Lower leg skin (tissue), 4 donors: Measurements from ENCODE around the gene TBC1D9. TPM values are rescaled to one million over a fixed set of nuclear protein-coding genes. Genes with fewer than 3 reads are reported as not detected.

ENCODE experiments used
- DNase-seq, 2 donors: peaks; one replicate each; pipeline ENCODE4 v3.0.0-alpha.2; 2019; ENCODE audit warnings: low spot score in 2 of 2
- H3K4me3 ChIP-seq: fragments of 200-600 bp; sonication (generic); 2 replicates; pipeline ENCODE4 v1.5.1; 2017; ENCODE audit warnings: mild to moderate bottlenecking, low read depth; ENCODE audit not compliant: poor library complexity, severe bottlenecking
- POLR2A ChIP-seq, 2 donors: fragments of 450-650 bp; IDR thresholded peaks; one replicate each; pipeline ENCODE4 v1.6.1; 2016 to 2017; ENCODE audit warnings: antibody characterized with exemption in 2 of 2, mild to moderate bottlenecking in 1 of 2, moderate library complexity in 1 of 2
- WGBS, 2 donors: methylation state at CpG; one replicate each; pipeline ENCODE4 v1.1.5; 2018; 5-methylcytosine and 5-hydroxymethylcytosine counted together
- intact Hi-C: fragments of 100-400 bp; cut with DNase I; formaldehyde crosslinking; loops from one replicate; pipeline ENCODE4 v1.15.0; 2023; ENCODE audit warnings: low total_unique reads
- total RNA-seq, 4 donors: library from RNA; depleted of rRNA; stranded (reverse); fragments of >200 nt; gene quantifications; one replicate each; pipeline ENCODE4 v1.1.0, GENCODE V29; 2016
- TF ChIP-seq, protein P1 (sequence below), 3 donors: fragments of 450-650 bp; IDR thresholded peaks; one replicate each; pipeline ENCODE4 v1.5.1; 2016; ENCODE audit warnings: antibody characterized with exemption in 3 of 3, mild to moderate bottlenecking in 3 of 3, moderate library complexity in 2 of 3

Gene TBC1D9
- total RNA-seq, 4 donors from 2014 or later: 5.7 to 13.0 (median 7.3) TPM

DNA sequence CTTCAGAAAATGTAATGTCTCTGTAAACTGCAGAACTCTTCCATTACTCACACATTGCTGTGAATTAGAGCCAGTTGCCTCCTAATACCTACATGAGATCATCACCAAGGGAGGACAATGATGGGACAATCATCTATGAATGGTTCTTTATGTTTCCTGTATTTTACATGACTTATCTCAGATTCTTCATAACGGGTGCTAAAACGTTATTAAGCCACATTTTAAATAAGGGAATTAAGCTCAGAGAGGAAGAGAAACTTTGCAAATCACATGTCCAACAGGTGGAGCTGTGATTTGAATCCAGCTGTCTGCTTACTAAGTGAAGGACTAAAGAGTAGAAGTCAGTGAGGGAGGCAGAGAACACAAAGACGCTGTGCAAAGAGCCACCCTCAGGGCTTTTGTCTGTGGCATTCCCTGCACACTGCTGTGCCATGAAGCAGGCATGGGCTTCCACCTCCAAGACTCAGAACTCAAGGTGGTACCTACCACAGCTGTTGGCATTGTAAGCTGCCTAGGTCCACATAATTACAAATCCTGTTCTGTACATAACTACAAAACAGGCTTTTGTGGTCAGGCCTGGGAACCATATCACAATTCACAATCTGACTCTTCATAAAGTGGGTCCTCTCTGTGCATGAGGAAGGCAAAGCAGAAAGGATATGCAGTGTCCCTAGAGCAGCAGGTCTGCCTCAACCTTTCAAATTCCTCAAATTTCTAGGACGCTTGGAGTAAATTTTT is 12.8 kb downstream of the TBC1D9 start:
- TF ChIP-seq, protein P1, sequence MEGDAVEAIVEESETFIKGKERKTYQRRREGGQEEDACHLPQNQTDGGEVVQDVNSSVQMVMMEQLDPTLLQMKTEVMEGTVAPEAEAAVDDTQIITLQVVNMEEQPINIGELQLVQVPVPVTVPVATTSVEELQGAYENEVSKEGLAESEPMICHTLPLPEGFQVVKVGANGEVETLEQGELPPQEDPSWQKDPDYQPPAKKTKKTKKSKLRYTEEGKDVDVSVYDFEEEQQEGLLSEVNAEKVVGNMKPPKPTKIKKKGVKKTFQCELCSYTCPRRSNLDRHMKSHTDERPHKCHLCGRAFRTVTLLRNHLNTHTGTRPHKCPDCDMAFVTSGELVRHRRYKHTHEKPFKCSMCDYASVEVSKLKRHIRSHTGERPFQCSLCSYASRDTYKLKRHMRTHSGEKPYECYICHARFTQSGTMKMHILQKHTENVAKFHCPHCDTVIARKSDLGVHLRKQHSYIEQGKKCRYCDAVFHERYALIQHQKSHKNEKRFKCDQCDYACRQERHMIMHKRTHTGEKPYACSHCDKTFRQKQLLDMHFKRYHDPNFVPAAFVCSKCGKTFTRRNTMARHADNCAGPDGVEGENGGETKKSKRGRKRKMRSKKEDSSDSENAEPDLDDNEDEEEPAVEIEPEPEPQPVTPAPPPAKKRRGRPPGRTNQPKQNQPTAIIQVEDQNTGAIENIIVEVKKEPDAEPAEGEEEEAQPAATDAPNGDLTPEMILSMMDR (IDR thresholded peaks at IDR 0.05): no peak
- no peak for TF ChIP-seq POLR2A (IDR thresholded peaks at IDR 0.05)
- 28 to 31% methylated on average over 4 of the region's 4 CpGs for WGBS, 2 donors
- no peak overlapping the region for H3K4me3 ChIP-seq
- no peak for DNase-seq
- intact Hi-C loops: no loop called here

DNA sequence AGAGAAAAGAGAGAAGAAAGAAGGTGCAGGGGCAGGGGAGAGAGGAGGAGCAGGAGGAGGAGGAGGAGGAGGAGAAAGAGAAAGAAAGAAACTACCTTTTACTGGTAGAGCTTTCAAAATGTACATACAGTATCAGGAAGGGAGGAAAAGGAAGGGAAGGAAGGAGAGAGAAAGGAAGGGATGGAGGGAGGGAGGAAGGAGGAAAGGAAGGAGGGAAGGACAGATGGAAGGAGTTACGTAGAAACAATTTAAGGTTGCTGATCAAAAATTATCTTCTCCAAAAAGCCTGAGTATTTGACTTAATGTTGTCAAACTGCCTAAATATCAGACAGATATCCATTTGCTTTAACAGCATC is 13.4 kb downstream of the TBC1D9 start:
- DNase-seq: no peak
- WGBS, 2 donors: 88 to 100% methylated on average over 1 of the region's 1 CpG
- intact Hi-C loops: no loop called here
- H3K4me3 ChIP-seq: no peak overlapping the region
- no peak for TF ChIP-seq POLR2A (IDR thresholded peaks at IDR 0.05)
- TF ChIP-seq, protein P1 (IDR thresholded peaks at IDR 0.05): no peak

DNA sequence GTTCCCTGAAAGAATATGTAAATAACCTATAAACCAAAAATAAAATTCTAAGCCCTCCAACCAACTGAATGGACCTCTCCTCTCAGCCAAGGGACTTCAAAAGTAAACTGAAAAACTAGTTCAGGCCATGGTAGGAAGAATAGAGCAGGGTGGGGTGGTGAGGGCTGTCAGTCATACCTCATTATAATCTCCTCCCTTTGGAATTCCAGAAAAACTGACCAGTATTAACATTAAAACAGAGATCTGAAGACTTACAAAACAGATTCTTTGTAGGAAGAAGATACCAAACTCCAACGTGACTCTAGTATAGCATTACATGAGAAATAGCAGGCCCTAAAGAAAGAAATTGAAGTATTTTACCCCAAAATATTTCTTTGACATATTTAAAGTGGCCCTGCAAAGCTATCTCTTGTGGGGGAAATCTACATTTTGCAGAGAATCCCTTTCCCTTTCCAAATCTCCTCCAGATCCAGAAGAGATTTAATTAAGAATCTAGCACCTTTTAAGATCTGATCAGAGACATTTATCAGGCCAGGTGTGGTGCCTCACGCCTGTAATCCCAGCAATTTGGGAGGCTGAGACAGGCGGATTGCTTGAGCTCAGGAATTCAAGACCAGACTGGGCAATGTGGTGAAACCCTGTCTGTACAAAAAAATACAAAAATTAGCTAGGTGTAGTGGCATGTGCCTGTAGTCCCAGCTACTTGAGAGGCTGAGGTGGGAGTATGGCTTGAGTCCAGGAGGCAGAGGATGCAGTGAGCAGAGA is 15.1 kb downstream of the TBC1D9 start:
- no peak for DNase-seq
- H3K4me3 ChIP-seq: no peak overlapping the region
- TF ChIP-seq POLR2A (IDR thresholded peaks at IDR 0.05): no peak
- TF ChIP-seq, protein P1 (IDR thresholded peaks at IDR 0.05): no peak
- intact Hi-C loops: no loop called here
- WGBS, 2 donors: 90 to 93% methylated on average over 3 of the region's 3 CpGs

DNA sequence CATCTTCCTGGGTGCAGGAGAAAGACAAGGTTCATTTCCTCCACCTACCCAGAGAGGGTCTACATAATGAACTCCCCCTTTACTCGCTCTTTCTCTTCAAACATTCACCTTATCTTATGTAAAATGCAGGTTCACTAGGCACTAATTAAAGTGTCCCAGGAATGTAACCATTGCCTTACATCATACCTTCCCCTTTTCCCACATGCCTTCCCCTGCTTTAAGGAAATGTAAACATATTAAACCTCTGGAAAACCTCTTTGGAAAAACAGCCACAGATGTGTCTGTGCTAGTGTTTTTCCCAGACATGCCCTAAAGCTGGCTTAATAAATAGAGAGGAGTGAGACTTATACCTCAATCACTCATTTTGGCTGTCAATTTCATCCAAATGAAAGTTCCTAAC is 15.8 kb downstream of the TBC1D9 start:
- no peak for DNase-seq
- no peak for TF ChIP-seq POLR2A (IDR thresholded peaks at IDR 0.05)
- TF ChIP-seq, protein P1 (IDR thresholded peaks at IDR 0.05): no peak
- intact Hi-C loops: no loop called here
- no peak overlapping the region for H3K4me3 ChIP-seq
- 94 to 95% methylated on average over 1 of the region's 1 CpG for WGBS, 2 donors

DNA sequence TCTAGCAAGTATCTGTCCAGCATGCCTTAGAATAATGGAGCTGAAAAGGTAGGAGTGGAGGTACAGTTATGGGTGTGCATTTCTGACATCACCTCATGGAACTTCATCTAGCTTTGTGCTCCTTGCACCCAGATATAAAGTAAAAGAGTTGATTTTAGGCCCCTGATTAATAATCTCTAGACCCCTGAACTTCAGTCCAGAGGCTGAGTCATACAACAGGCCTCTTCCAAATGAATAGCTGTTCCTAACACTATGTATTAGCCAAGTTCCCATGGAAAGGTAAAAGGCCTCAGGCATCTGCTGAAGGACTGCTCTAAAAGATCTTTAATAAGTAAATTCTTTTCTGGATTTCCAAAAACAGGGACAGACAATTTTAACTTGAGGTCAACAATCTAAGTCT is 16.2 kb downstream of the TBC1D9 start:
- DNase-seq: no peak
- no peak overlapping the region for H3K4me3 ChIP-seq
- TF ChIP-seq, protein P1 (IDR thresholded peaks at IDR 0.05): no peak
- no peak for TF ChIP-seq POLR2A (IDR thresholded peaks at IDR 0.05)
- intact Hi-C loops: no loop called here
